Right lung (tissue), 5 donors: ENCODE measurements around the gene USP6NL. TPM values are rescaled to one million over a fixed set of nuclear protein-coding genes. Genes with fewer than 3 reads are reported as not detected.

Experiments used
- DNase-seq, 2 donors: peaks; one replicate each; pipeline ENCODE4 v3.0.0-alpha.2; 2013
- polyA plus RNA-seq, 5 donors: library from polyadenylated mRNA; unstranded; fragments of 120-200 nt; gene quantifications; one replicate each; pipeline versions ENCODE4 v1.2.1 to v1.2.3, GENCODE V29; 2013; ENCODE audit warnings: inconsistent platforms in 1 of 5, low replicate concordance in 1 of 5; ENCODE audit not compliant: insufficient read length in 5 of 5, insufficient read depth in 1 of 5

The USP6NL gene
- polyA plus RNA-seq, 5 donors: 19.2 to 26.9 (median 24.9) TPM

DNA sequence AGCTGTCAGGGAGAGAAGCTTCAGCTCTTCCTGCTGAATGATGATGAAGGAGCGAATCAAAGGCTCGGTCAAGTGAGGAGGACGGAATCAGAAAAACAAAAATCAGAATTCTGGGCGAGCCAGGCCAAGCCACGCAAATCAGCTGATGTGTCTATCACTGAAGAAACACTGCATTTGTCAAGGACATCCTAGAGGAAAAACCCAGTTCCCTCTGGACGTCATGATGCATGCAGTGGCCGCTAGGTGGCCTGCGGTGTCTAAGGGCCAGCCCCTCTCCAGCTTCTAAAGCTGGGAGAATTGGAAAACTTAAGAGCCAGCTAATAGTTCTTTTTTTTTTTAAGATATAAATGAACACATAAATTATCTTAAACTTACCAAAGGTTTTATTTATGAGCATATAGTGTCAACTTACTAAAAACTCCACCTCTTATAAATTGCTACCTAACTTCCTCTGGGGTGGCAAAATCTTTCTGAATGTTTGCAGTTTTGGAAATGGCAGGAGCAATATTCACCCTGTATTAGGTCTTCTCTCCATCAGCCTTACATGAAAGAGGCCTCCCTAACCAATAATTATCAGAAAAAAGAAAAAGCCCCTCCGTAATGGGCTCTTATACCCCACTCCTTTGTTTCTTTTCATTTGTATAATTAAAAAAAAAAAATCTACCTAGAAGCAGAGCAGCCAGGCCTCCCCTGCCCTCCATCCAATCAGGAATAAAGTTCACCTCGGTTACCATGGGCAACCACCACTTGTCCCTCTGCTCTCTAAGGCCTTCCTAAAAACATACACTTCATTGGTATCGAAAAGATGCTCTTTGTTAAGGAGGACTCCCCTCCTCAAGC is 186.8 kb downstream of the USP6NL start:
- DNase-seq: peak; percentile 23 to 26

GRCh38 chr10:11416974-11417373 is 194.5 kb downstream of the USP6NL start:
- DNase-seq: no peak

DNA sequence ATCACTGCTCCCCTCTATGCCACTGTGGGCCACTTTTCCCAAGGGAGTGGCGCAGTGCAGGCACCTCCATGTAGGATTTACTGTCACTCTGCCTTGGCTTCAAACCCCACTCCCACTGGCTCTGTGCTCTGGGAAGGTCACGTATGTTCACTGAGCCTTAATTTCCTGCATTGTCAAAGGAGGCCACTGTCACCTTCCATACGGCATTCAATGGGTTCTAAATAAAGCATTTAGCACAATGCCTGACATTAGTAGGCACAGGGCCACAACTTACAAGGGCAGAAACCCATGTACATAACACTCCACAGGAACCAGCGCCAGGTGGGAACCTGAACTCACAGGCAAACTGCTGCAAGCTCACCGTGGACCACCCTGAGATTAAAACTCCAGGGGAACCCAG is 196.4 kb downstream of the USP6NL start:
- no peak for DNase-seq

DNA sequence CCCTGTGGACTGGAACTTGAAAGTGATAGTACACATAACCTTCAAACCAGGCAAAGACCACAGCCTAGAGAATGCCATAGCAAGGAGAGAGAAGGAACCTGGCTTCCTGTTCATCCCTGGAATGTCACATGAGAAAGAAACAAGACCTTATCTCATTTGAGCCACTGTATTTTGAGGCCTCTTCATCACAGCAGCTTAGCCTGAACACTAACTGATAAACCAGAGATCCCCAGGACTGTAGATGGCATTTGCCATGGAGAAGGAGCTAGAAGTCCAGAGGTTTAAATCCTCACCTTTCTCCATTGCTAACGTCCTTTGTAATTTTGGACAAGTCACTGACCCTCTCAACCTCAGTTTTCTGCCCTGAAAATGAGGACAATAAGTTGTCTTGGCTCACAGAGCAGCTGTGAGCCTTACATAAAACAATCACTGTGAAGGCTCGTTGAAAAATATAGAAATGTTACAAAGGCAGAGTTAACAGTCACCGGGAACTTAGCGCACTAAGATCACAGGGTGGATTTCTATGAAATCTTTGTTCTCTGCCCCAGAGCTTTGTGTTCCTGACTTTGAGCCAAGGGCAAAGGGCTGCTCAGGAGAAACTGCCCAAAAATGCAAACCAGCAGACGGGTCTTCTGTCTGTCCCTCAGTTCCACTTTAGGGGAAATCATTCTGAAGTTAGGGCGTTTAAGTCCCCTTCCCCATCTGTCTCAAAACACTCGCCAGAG is 197.0 kb downstream of the USP6NL start:
- DNase-seq: no peak

- DNase-seq: no peak
These were observed 199.4 kb downstream of the USP6NL start for GRCh38 chr10:11411926-11412545.

DNA sequence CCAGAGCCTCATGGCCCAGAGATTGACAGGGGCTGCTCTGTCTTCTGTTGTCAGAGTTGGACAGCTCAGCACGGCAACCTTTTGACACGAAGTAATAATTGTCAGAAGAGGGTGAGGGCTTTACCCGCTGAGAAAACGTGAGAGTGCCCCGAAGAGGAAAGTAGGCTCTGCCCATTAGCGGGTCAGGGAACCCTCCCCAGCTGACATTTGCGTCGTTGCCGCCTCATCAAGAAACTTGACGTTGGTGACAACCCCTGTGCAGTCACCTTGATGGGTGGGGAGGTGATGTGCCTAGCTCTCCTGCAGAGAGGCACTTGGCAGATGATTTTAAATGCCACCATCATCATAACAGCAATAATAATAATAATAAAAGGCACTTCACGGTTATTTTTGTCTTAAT is 202.1 kb downstream of the USP6NL start:
- no peak for DNase-seq

DNA sequence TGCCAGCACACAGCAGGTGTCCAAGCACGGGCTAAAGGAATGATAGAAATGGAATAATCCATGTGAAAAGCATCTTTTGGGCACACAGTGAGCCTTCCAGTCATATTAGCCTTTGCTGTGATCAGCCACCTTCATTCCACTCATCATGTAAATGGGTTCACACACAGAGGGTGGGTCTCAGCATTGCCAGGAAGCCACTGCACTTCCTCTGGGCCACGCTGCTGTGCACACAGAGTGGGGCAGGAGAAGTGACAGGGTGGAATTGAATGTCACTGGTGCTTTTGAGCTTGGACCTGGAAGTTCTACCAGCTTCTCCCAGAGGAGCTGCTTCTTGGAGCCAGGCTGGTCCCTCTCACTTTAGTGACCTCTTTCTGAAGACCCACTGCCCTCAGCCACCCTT is 203.5 kb downstream of the USP6NL start:
- DNase-seq: no peak

DNA sequence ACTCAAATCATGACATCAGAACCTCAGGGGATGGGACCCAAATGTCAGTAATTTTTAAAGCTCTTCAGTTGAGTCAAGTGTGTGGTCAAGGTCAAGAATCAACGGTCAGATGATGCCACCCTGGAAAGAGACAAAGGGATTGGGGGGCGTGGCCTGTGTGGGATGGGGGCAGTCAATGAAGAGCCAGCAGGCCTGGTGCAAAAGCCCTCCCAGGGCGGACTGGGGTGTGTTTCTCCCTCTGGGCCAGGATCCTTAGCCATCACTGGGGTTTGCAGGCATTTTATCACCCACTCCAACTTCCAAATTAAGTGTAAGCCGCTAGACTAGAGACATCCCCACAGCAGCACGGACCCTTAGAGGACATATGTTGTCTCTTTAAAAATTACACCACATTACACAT is 204.7 kb downstream of the USP6NL start:
- DNase-seq: no peak

DNA sequence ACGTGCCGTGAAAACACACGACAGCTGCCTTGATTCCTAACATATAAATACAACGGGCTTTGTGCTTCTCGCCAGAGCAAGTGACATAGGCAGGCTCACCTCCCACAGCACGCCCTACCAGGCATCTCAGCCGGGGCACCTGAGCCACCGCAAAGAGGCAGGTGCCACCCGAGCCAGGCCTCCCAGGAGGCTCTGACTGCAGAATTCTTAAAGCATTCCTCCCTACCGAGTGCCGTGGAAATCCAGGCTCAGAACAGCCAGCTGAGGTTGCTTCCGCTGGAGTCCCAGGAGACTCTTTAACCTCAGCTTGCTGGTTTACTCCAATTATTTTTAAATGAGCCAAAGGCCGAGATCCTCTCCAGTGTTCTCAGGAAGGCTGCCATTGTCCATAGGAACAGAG is 206.5 kb downstream of the USP6NL start:
- DNase-seq: no peak

Other genes starting within 250 kb of the USP6NL start
- 10 to 100 TPM; 10.8 to 15.2 (median 14.4) TPM for gene ECHDC3, start 130.7 kb upstream of the USP6NL start, polyA plus RNA-seq
- 1 to 10 TPM; 2.1 to 3.4 (median 2.8) TPM for gene PROSER2, start 211.7 kb upstream of the USP6NL start, polyA plus RNA-seq